ENCODE measurements around the gene SNX20.

SNX20 gene

DNA sequence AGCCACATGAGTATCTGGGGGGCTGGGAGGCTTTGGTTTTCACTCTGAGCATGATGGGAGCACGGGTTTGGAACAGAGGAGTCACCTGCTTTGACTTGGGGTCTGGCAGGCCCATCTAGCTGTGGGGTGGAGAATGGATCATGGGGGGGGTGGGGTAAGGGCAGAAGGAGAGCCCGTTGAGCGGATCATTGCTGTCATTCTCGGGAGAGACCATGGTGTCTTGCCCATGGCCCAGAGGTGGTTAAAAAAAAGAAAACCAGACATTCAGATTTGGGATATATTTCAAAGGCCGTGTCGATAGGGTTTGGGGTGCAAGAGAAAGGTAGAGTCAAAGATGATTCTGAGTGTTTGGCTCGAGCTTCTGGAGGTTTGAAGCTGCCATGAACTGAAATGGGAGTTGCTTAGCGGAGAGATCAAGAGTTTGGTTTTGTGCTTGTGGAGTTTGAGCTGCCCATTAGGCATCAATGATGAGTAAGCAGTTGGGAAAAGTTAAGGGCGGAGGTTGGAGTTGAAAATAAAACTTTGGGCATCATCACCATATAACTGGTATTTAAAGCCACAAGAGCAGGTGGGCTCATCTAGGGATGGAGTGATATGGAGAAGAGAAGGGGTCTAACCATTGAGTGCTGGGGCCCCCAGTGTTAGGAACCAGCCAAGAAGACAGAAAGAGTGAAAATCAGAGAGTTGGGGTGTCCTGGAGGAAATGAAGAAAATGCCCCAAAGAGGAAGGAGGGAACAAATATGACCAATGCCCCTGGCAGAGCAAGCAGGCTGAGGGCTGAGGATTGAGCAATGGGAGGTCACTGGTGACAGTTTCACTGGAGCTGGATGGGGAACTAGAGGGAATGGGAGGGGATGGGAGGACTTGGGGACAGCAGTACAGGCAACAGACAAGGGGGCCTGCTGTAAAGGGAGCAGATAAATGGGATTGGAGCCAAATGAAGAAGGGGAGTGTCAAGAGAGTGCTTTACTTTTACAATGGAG, 14.2 kb upstream of the SNX20 start:
- TF ChIP-seq, protein P1, sequence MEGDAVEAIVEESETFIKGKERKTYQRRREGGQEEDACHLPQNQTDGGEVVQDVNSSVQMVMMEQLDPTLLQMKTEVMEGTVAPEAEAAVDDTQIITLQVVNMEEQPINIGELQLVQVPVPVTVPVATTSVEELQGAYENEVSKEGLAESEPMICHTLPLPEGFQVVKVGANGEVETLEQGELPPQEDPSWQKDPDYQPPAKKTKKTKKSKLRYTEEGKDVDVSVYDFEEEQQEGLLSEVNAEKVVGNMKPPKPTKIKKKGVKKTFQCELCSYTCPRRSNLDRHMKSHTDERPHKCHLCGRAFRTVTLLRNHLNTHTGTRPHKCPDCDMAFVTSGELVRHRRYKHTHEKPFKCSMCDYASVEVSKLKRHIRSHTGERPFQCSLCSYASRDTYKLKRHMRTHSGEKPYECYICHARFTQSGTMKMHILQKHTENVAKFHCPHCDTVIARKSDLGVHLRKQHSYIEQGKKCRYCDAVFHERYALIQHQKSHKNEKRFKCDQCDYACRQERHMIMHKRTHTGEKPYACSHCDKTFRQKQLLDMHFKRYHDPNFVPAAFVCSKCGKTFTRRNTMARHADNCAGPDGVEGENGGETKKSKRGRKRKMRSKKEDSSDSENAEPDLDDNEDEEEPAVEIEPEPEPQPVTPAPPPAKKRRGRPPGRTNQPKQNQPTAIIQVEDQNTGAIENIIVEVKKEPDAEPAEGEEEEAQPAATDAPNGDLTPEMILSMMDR (IDR thresholded peaks at IDR 0.05): no peak

DNA sequence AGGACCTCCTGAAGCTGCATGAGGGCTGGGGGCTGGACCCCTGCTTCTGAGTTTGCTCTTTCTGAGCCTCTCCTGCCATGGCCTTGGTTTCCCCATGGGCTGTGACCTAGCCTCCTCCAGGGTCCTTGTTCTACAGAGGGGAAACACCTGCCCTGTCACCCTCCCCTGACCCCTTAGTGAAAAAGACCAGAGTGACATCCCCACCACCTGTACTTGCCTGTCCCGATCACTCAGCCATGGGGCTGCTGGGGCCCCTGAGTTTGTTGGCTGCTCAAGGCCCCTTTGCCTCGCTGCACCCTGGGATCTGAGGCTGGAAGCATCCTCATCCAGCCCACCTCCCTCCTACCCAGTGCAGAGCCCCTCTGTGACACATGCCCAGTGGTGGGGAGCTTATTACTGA, 13.1 kb upstream of the SNX20 start:
- TF ChIP-seq, protein P1 (IDR thresholded peaks at IDR 0.05): no peak

DNA sequence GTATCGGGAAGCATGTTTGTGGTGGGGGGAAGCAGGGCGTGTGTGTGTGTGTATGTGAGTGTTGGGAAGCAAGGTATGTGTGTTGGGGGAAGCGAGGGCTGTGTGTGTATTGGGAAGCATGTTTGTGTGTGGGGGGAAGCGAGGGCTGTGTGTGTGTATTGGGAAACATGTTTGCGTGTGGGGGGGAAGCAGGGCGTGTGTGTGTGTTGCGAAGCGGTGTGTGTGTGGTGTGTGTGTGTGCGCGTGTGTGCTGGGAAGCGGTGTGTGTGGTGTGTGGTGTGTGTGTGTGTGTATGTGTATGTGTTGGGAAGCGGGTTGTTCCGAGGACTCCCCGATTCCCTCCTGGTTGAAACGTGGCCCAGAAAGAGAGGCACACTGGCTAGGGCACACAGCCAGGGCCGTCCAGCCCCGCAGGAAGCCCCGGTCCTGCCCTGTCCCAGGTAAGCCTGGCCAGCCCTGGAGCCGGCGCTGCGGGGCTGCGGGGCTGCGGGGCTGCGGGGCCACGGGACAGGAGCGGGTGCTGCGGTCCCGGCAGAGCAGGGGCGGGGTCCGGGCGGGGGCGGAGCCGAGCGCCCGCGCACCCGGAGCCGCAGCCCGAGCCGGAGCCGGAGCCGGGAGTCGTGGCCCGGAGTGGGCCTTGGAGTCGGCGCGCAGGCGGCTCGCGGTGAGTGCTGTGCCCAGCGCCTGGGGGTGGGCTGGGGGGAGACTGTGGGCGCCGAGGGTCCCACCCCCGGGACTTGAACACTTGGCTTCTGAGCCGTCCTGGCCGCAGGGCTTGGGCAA, 12.1 kb upstream of the SNX20 start, which contains the start of gene NOD2:
Gene NOD2 (plus strand): TSS at position 608 of the 783 bp plus-strand sequence. CDS start 5,890 bp downstream, outside the sequence.
- TF ChIP-seq, protein P1 (IDR thresholded peaks at IDR 0.05): no peak

DNA sequence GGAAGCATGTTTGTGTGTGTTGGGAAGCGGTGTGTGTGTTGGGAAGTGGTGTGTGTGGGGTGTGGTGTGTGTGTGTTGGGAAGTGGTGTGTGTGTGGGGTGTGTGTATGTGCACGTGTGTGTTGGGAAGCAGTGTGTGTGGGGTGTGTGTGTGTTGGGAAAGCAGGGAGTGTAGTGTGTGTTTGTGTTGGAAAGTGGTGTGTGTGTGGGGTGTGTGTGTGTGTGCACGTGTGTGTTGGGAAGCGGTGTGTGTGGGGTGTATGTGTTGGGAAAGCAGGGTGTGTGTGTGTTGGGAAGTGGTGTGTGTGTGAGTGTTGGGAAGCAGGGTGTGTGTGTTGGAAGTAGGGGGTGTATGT, 11.5 kb upstream of the SNX20 start:
- TF ChIP-seq, protein P1 (IDR thresholded peaks at IDR 0.05): no peak

DNA sequence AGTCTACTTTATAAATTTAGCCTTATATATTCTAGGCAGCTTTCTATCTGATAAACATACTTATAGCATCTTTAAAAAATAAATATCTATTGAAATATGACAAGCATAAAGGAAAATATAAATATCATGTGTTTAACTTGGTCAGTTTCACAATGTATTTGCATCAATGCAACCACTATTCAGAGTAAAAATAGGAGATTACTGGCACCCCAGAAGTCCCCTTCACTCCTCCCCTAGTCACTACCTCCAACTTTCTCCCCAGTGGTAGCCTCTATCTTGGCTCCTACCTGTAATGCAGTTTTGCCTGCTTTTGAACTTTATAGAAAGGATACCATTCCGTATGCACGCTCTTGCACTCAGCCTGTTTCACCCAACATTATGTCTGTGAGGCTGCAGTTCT, 9.1 kb upstream of the SNX20 start:
- TF ChIP-seq, protein P1 (IDR thresholded peaks at IDR 0.05): no peak

DNA sequence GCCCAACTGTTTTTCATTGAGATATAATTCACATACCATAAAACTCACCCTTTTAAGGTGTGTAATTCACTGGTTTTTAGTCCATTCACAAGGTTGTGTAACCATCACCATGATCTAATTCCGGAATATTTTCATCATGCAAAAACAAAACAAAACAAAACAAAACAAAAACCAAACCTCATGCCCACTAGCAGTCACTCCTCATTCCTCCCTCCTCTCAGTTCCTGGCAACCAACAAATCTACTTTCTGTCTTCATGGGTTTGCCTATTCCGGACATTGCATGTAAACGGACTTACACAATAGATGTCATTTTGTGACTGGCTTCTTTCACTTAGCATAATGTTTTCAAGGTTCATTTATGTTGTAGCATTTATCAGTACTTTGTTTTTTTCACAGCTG, 7.8 kb upstream of the SNX20 start:
- TF ChIP-seq, protein P1 (IDR thresholded peaks at IDR 0.05): no peak

DNA sequence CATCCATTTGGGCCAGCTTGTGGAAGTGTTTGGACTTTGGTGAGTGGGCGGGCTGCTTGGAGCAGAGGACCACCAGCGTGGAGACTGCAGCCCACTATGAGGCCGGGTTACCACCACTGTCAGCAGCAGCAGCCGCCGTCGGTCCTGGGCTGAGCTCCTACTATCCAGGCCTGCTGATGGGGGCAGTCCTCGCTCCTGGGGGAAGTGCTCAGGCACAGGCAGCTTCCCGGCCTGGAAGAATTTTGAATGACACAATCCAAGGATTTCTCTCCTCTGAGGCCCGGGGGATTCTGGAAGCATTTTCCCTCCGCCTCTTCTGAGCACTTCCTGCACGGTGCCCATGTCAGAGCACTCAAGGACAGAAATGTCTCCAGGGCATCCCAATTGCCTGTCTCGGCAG, 7.0 kb upstream of the SNX20 start:
- TF ChIP-seq, protein P1 (IDR thresholded peaks at IDR 0.05): no peak

Measured in LNCAP (cell line).